SH-SY5Y (cell line): ENCODE data around the gene TRMT1L.

Experiments used
- GATA2 ChIP-seq: IDR thresholded peaks from 2 replicates; pipeline ENCODE4 v1.6.1; 2011; ENCODE audit warnings: mild to moderate bottlenecking, low read depth, low read length
- GATA3 ChIP-seq: IDR thresholded peaks from 2 replicates; pipeline ENCODE4 v1.6.1; 2011; ENCODE audit warnings: low read depth, mild to moderate bottlenecking, low read length, moderate library complexity

DNA sequence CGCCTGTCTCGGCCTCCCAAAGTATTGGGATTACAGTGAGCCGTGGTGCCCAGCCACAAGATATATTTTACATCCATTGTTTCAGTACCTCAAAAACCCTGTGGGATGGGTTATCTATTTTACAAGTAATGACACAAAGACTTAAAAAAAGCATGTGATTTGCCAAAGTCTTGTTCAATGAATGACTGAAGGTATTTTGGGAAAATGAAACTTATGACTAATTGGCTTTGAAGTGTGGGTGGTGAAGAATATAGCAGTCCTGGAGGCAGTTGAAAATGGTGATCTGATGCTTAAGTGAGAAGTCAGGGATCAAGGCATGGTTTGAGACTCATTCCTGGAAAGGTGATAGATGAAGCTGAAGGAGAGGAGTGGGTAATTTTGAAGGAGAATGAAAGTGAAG is 3.2 kb upstream of the TRMT1L start:
- TF ChIP-seq GATA2 = no peak
- TF ChIP-seq GATA3 = no peak
